ENCODE measurements around the gene CRYZL1. TPM values are rescaled to one million over a fixed set of nuclear protein-coding genes. Genes with fewer than 3 reads are reported as not detected.

Gene CRYZL1
- total RNA-seq, 1 experiment from 2014 or later = 13.5 TPM

DNA sequence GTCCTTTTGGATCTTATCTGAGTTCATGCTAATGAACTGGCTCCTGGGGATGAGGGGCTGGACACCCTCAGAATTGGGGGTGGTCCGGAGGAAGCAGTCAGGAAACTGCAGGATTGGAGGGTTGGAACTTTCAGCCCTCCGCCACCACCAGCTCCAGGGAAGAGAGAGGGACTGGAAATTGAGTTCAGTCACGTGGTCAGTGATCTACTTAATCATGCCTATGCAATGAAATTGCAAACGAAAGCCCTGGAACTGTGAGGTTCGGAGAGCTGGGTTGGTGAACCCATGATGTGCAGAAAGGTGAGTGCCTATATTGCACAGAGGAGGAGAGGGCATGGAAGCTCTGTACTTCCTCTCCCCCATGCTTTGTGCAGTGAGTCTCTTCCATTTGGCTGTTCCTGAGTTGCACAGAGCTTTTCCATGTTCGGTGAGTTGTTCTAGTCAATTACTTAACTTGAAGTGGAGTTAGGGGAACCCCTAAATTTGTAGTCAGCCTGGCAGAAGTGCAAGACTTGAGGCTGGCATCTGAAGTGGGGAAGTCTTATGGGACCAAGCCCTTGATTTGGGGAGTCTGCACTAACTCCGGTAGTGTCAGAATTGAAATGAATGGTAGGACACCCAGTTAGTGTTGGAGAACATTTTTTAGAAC is 17.5 kb upstream of the CRYZL1 start:
- peaks cover 5% of the 10 kb centered on the region; the same call in 1 of the 2 replicates for H3K4me1 ChIP-seq (ENCODE audit: insufficient read depth, low read length)
- H3K56ac ChIP-seq (ENCODE audit: insufficient read length, low read depth, low read length) = no peak overlapping the region
- H3K36me3 Mint-ChIP-seq (ENCODE audit: insufficient read depth in 1 of 3, low read depth in 3 of 3) = peaks cover 2 to 25% (median 8%) of the 10 kb centered on the region in 3 experiments; a peak in 6 of 7 replicates
- no peaks in the 10 kb centered on the region for H3K9me3 Mint-ChIP-seq
- H4K5ac ChIP-seq (ENCODE audit: insufficient read length, low read depth, low read length) = no peak overlapping the region
- H2BK12ac ChIP-seq (ENCODE audit: insufficient read length, low read depth, low read length) = no peak overlapping the region
- no peak overlapping the region for H2AFZ ChIP-seq (ENCODE audit: low read length)
- H3K4me3 Mint-ChIP-seq = peak overlapping the region in 1 of 2 experiments; percentile 3; a peak in 2 of 5 replicates
- no peak overlapping the region; the same call in 1 of the 2 replicates for H3K14ac ChIP-seq (ENCODE audit: insufficient read depth, low read length)
- peaks cover 42% of the 10 kb centered on the region for H3K79me2 ChIP-seq (ENCODE audit: insufficient read depth, low read length)
- H2BK5ac ChIP-seq (ENCODE audit: insufficient read length, low read length) = no peak overlapping the region
- no peak overlapping the region for H3K9ac ChIP-seq (ENCODE audit: extremely low read depth, insufficient read length, low read length)
- no peak overlapping the region for H3K4me2 ChIP-seq (ENCODE audit: insufficient read depth, insufficient read length, low read length)
- no peaks in the 10 kb centered on the region for H3K23me2 ChIP-seq (ENCODE audit: insufficient read length, low read depth, low read length, poor library complexity, severe bottlenecking)
- DNase-seq = no peak
- peak overlapping the region; percentile 23 to 74 (median 56); a peak in 5 of 7 replicates for H3K27ac Mint-ChIP-seq
- TF ChIP-seq, protein P1, sequence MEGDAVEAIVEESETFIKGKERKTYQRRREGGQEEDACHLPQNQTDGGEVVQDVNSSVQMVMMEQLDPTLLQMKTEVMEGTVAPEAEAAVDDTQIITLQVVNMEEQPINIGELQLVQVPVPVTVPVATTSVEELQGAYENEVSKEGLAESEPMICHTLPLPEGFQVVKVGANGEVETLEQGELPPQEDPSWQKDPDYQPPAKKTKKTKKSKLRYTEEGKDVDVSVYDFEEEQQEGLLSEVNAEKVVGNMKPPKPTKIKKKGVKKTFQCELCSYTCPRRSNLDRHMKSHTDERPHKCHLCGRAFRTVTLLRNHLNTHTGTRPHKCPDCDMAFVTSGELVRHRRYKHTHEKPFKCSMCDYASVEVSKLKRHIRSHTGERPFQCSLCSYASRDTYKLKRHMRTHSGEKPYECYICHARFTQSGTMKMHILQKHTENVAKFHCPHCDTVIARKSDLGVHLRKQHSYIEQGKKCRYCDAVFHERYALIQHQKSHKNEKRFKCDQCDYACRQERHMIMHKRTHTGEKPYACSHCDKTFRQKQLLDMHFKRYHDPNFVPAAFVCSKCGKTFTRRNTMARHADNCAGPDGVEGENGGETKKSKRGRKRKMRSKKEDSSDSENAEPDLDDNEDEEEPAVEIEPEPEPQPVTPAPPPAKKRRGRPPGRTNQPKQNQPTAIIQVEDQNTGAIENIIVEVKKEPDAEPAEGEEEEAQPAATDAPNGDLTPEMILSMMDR (conservative IDR thresholded peaks at IDR 0.05) = no peak
- H2AK5ac ChIP-seq (ENCODE audit: insufficient read length, low read length) = no peak overlapping the region
- no peak overlapping the region for H2BK20ac ChIP-seq (ENCODE audit: low read depth, low read length, poor library complexity, severe bottlenecking)
- no peak overlapping the region for H3K27ac ChIP-seq (ENCODE audit: insufficient read length, low read depth, low read length)
- peaks cover 1% of the 10 kb centered on the region for H3K79me1 ChIP-seq (ENCODE audit: insufficient read depth, low read depth, low read length, poor library complexity, severe bottlenecking)
- H4K8ac ChIP-seq (replicated peaks; ENCODE audit: insufficient read length, low read depth, low read length) = no peak overlapping the region
- no peak overlapping the region for H2BK120ac ChIP-seq (ENCODE audit: low read depth, low read length, poor library complexity, severe bottlenecking)
- H3T11ph ChIP-seq (ENCODE audit: low read length) = no peak overlapping the region
- H3K18ac ChIP-seq (ENCODE audit: insufficient read length, low read depth, low read length) = no peak overlapping the region
- H3K9me3 ChIP-seq (ENCODE audit: control insufficient read depth, low read depth, low read length) = no peaks in the 10 kb centered on the region
- no peak overlapping the region for H4K91ac ChIP-seq (ENCODE audit: insufficient read length, low read depth, low read length)
- no peaks in the 10 kb centered on the region for H4K20me1 ChIP-seq (ENCODE audit: control insufficient read depth, insufficient read depth, insufficient read length)
- H2BK15ac ChIP-seq (ENCODE audit: low read depth, low read length) = no peak overlapping the region
- peaks cover 43 to 55% of the 10 kb centered on the region in 2 experiments for H3K4me1 Mint-ChIP-seq
- no CpG with 5 or more reads among the region's 7 CpGs for WGBS (ENCODE audit: extremely low coverage, insufficient read length, low lambda C conversion rate)
- H3K4ac ChIP-seq (ENCODE audit: low read depth, low read length) = no peak overlapping the region
- H3K27me3 Mint-ChIP-seq (ENCODE audit: low read depth) = no peaks in the 10 kb centered on the region
- no peak overlapping the region for H3K23ac ChIP-seq (ENCODE audit: insufficient read length, low read depth, low read length)
- no peaks in the 10 kb centered on the region for H3K27me3 ChIP-seq (ENCODE audit: insufficient read depth, low read length)
